ENCODE results near the gene SKP1. TPM values are rescaled to one million over a fixed set of nuclear protein-coding genes. Genes with fewer than 3 reads are reported as not detected.

Gene SKP1
- total and polyA plus RNA-seq, 2 donors from 2014 or later, result 380 to 848 TPM

DNA sequence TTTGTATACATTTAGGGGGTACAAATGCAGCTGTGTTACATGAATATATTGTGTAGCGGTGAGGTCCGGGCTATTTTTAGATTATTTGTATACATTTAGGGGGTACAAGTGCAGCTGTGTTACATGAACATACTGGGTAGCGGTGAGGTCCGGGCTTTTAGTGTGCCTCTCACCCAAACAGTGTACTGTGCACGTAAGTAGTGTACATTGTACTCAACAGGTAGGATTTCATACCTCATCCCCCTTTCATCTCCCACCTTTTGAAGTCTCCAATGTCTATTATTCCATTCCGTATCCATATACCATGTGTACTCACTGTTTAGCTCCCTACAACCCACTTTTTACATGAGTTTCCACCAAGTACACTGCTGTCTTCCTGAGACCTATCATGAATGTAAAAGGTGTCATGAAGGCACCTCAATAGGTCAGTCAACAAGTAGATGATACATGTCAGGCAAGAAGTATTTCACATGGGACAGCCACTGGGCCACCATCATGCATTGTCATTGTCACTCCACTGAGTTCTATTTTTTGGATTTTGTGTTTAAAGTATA is 27.7 kb downstream of the SKP1 start:
- TF ChIP-seq, protein P1, sequence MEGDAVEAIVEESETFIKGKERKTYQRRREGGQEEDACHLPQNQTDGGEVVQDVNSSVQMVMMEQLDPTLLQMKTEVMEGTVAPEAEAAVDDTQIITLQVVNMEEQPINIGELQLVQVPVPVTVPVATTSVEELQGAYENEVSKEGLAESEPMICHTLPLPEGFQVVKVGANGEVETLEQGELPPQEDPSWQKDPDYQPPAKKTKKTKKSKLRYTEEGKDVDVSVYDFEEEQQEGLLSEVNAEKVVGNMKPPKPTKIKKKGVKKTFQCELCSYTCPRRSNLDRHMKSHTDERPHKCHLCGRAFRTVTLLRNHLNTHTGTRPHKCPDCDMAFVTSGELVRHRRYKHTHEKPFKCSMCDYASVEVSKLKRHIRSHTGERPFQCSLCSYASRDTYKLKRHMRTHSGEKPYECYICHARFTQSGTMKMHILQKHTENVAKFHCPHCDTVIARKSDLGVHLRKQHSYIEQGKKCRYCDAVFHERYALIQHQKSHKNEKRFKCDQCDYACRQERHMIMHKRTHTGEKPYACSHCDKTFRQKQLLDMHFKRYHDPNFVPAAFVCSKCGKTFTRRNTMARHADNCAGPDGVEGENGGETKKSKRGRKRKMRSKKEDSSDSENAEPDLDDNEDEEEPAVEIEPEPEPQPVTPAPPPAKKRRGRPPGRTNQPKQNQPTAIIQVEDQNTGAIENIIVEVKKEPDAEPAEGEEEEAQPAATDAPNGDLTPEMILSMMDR (IDR thresholded peaks at IDR 0.05; ENCODE audit: borderline replicate concordance, extremely low read depth, insufficient read depth), result no peak
- H3K27me3 ChIP-seq (ENCODE audit: control insufficient read depth, insufficient read depth, low read length), result no peaks in the 10 kb centered on the region
- no peak overlapping the region for H3K27ac ChIP-seq (ENCODE audit: low read depth in 2 of 2, low read length in 2 of 2)
- no peaks in the 10 kb centered on the region for H3K9me3 ChIP-seq (ENCODE audit: control insufficient read depth in 2 of 3, insufficient read depth in 1 of 3, low read length in 3 of 3)
- no peak overlapping the region for H3K4me3 ChIP-seq (ENCODE audit: low read length in 3 of 3)
- H3K36me3 ChIP-seq (ENCODE audit: control insufficient read depth in 2 of 3, insufficient read depth in 3 of 3, low read length in 3 of 3), result peaks cover 18 to 36% (median 19%) of the 10 kb centered on the region in 3 donors
- H3K4me1 ChIP-seq (ENCODE audit: control insufficient read depth in 2 of 3, insufficient read depth in 2 of 3, low read depth in 1 of 3, low read length in 3 of 3), result no peaks in the 10 kb centered on the region
- no peak for FAIRE-seq
- intact Hi-C loops (cut with DNase I), result no loop called here
- DNase-seq, result no peak
- no peak overlapping the region for H3K9ac ChIP-seq (ENCODE audit: low read length in 3 of 3)

DNA sequence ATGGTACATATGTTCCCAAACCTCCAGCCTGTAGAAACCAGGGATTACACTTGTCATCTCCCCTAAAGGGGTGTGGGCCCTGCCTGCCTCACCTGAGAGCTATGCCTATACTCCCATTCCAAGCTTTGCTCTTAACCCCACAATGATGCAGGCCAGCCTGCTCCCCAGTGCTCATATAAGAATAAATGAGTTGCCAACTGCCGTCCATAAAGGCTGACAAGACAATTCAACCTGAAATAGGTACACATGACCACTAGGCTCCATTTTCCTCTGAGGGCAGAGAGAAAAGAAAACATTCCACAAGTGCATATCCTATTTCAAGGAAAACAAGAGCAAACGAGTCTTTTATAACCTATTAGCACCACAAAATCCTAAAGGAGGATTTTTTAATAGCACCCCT is 28.4 kb downstream of the SKP1 start:
- Histone ChIP-seq H3K27ac (ENCODE audit: low read depth in 2 of 2, low read length in 2 of 2) (no peak overlapping the region), H3K9me3 (ENCODE audit: control insufficient read depth in 2 of 3, insufficient read depth in 1 of 3, low read length in 3 of 3) (no peaks in the 10 kb centered on the region), H3K27me3 (ENCODE audit: control insufficient read depth, insufficient read depth, low read length) (no peaks in the 10 kb centered on the region), H3K36me3 (ENCODE audit: control insufficient read depth in 2 of 3, insufficient read depth in 3 of 3, low read length in 3 of 3) (peaks cover 16 to 35% (median 20%) of the 10 kb centered on the region in 3 donors), H3K4me3 (ENCODE audit: low read length in 3 of 3) (no peak overlapping the region), H3K9ac (ENCODE audit: low read length in 3 of 3) (no peak overlapping the region), H3K4me1 (ENCODE audit: control insufficient read depth in 2 of 3, insufficient read depth in 2 of 3, low read depth in 1 of 3, low read length in 3 of 3) (no peaks in the 10 kb centered on the region)
- FAIRE-seq (no peak), DNase-seq (peak; percentile 14 to 76 (median 45))
- TF ChIP-seq, protein P1 (IDR thresholded peaks at IDR 0.05; ENCODE audit: borderline replicate concordance, extremely low read depth, insufficient read depth), result no peak
- intact Hi-C loops (cut with DNase I), result no loop called here

DNA sequence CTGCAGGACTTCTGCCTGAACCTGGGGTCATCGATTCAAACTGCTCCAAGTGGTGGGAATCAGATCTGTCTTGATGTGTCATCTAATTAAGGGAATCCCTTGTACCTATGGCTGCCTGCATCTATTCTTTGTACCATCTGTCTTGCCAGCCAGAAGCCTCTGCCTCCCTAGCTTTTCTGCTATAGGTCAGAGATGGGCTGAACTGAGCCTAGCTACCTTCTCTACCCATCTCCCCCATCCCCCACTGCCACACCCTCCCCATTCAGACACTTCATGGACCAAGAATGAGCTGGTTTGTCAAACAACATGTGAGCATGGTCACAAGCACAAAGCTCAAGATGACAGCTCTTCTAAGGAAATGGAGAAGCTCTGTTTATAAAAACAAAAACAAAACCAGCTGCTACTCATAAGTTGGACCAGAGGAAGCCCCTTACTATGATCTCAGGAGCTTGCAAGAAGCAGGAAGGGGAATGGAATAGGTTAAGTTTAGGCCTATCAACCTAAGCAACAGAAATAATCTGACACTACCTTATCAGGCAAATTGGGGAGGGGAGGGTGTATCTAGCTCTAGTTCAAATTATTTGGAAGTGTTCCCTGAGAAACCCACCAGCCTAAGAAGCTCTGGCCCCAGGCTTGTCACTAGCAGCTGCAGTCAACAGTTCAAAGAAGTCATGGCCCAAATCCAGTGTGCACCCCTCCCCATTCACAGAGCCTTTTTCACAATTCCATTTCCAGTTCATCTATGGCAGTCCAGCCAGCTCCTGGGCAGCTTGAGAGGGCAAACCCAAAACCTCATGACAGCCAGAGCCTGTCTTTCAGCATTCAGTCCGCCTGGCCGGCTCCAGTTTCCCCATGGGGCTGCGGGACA is 29.9 kb downstream of the SKP1 start:
- TF ChIP-seq, protein P1 (IDR thresholded peaks at IDR 0.05; ENCODE audit: borderline replicate concordance, extremely low read depth, insufficient read depth), result no peak
- no peak overlapping the region for H3K4me3 ChIP-seq (ENCODE audit: low read length in 3 of 3)
- intact Hi-C loops (cut with DNase I), result no loop called here
- H3K36me3 ChIP-seq (ENCODE audit: control insufficient read depth in 2 of 3, insufficient read depth in 3 of 3, low read length in 3 of 3), result peaks cover 16 to 31% (median 20%) of the 10 kb centered on the region in 3 donors
- FAIRE-seq (no peak), DNase-seq (peak in 3 of 5 donors; percentile 7 to 27 (median 23))
- no peak overlapping the region for H3K9ac ChIP-seq (ENCODE audit: low read length in 3 of 3)
- H3K9me3 ChIP-seq (ENCODE audit: control insufficient read depth in 2 of 3, insufficient read depth in 1 of 3, low read length in 3 of 3), result no peaks in the 10 kb centered on the region
- no peaks in the 10 kb centered on the region for H3K4me1 ChIP-seq (ENCODE audit: control insufficient read depth in 2 of 3, insufficient read depth in 2 of 3, low read depth in 1 of 3, low read length in 3 of 3)
- no peaks in the 10 kb centered on the region for H3K27me3 ChIP-seq (ENCODE audit: control insufficient read depth, insufficient read depth, low read length)
- H3K27ac ChIP-seq (ENCODE audit: low read depth in 2 of 2, low read length in 2 of 2), result no peak overlapping the region
